T-helper 1 cell (primary cell): Measurements from ENCODE around the gene LTBR.

Source experiments
- DNase-seq, 5 donors: peaks; one replicate each; pipeline ENCODE4 v3.0.0-alpha.2; 2012 to 2020

The LTBR gene

GRCh38 chr12:6346942-6347341 lies 37.0 kb upstream of the LTBR start:
- no peak for DNase-seq

DNA sequence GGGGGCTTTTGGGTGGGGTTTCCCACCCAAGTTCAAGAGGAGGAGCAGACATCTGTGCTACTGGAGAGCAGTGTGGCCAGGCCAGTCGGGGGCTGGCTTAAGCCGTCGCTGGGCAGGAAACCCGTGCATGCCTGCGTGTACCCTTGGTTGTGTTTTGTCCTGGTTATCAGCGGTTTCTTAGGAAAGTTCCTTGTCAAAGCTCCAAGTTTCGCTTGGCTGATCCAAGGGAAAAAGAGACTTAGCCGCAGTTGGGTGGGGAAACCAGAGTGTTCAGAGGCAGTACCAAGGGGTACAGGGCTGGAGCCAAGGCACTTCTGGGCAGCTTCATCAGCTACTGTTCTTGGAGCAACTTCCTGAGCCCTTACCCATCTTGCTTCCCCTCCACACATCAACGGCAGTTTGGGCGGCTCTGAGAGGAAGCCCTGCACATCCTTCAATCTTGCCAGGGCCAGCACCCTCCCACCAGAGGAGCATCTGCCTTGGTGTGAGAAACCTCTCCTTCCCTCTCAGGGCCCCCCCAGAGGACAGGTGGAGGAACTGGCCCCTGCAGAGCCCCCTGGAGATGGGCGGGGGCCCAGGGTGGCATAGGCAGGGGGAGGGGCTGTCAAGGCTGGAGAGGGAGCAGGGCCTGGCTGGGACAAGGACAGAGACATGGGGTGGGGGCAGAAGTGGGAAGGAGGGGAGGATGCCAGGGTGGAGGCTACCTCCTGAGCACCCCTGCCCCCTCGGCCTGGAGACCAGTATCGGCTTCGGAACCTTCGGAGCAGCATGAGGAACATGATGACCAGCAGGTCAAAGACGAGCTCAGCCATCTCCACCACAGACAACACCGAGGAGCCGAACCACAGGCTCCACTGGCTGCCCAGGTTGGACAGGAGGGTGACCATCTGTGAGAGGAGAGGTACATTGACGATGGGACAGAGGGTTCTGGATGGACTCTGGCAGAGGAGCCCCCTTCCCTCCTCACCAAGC lies 36.3 kb upstream of the LTBR start:
- DNase-seq = peak in 1 of 5 donors; percentile 31

DNA sequence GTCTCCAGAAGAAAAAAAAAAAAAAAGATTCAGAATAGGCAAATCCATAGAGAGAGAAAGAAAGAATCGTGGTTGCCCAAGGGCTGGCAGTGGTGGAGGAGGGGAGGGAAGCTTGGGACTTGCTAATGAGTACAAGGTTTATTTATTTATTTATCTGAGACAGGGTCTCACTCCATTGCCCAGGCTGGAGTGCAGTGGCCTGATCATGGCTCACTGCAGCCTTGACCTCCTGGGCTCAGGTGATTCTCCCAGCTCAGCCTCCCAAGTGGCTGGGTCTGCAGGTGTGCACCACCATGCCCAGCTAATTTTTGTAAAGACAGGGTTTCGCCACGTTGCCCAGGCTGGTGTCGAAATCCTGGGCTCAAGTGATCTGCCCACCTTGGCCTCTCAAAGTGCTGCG lies 32.3 kb upstream of the LTBR start:
- no peak for DNase-seq

DNA sequence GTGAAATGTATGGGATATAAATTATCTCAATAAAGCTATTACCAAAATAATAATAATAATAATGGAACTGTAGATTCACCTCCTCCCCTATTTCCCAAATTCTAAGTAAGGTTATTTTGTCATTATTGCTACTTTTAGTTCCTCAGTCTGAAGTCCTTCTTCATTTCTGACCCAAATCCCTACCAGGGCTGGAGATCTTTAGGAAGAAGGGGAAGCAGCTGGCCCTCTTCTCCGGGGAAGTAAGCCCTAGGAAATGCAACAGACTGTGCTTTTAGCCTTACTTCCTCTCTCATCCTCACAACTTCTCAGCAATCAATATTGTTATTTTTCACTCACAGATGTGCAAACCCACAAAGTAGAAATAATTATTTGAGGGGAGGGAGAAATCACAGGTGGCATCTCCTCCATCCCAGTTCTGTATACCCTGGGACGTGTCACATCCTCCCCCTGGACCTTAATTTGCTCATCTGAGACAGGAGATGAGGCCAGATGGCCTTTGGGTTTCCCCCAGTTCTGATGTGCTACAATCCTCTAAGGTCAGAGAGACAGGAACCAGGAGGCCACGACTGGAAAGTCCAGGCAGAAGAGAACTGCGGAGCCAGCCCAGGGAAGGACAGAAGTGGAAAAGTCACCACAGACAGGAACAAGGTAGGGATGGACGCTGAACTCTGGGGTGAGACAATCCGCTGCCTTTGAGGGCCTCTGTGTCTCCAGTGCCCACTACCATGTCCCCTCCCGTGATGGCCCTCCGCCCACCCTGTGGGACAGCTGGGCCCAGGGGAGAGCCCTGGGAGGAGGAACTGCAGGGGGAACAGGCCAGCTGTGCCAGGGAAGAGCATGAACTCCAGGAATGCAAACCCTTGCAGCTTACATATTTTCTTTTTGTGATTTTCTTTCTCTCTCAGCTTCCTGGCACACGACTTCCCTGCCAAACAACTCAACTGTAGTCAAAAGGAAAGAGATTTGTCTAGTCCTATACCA lies 31.5 kb upstream of the LTBR start:
- no peak for DNase-seq

GRCh38 chr12:6354495-6355393 lies 29.2 kb upstream of the LTBR start:
- no peak for DNase-seq

- DNase-seq = no peak
Measured at GRCh38 chr12:6355491-6356373, 28.2 kb upstream of the LTBR start.

DNA sequence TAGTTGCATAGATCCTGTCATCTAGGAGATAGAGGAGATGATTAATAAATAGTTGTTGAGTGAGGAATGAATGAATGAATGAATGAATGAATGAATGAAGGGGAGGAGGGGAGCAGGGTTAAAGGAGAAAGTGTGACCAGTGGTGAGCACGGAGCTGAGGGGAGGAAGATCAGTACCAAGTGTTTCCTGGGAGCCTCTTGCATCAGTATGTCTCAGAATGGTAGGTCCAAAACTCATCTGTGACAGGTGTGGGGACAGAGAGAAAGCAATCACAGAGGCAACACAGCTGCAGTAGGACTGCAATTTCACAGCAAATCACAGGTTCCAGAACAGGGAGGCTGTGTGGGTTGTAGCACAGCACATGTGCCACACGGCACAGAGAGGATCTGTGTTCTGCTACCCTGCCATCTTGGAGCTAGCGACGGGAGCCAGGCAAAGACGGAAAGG lies 27.6 kb upstream of the LTBR start:
- no peak for DNase-seq

GRCh38 chr12:6358881-6359280 lies 25.1 kb upstream of the LTBR start:
- DNase-seq = no peak

DNA sequence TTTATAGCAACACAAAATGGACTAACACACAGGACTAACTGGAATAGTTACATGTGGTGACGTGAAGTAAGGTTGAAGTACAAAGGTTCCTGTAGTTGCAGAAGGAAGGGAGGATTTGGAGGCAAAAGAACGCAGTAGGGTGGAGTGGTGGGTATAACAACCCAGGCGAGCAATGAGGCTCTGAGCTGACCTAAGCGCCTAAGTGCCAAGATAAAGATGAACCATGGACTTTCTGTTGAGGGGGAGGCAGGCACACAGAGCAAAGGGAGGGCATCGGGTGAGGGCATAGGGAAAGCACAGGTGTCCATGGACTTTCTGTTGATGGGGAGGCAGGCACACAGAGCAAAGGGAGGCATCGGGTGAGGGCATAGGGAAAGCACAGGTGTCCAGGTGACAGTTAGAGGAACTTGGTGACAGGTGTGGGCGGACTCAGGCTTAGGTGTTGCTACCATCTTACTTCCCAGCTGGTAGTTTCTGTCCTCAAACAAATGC lies 23.8 kb upstream of the LTBR start:
- DNase-seq = no peak

DNA sequence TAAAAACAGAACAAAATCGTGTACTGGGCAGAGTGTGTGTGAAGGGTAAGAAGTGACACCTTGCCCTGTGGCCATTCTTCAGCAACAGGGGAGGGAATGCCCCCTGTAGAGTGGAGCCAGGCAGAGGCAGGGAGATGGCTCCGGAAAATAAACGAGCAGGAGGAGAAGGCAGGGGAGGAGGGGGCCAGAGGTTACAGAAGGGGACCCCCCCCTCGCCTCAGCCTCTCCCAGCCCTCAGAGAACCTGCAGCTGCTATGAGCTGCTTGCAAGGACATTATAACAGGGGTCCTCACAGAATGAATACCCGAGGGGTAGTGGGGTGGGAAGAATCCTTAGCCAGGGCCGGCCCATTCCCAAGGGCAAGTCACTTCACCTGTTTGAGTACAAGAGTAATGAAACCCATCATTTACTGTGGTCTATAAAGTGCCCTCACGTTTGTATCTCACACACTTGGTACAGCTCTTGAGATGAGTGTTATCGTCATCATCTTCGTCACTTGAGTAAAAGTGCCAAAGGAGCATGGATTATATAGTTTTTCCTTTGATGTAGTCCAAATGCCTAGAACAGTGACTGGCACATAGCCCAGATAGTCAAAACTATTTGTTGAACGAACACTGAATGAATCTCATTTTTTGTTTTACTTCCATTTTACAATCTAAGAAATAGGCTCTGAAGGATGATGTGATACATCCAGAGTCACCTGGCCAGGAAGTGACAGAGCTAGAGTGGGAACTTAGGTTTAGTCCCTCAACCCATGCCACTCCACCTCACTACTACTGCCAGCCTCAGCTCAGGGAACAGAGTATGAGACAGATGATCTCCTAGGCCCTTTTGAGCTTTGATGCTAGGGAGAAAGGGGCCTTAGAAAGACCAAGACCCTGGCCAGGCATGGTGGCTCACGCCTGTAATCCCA lies 23.1 kb upstream of the LTBR start:
- no peak for DNase-seq

DNA sequence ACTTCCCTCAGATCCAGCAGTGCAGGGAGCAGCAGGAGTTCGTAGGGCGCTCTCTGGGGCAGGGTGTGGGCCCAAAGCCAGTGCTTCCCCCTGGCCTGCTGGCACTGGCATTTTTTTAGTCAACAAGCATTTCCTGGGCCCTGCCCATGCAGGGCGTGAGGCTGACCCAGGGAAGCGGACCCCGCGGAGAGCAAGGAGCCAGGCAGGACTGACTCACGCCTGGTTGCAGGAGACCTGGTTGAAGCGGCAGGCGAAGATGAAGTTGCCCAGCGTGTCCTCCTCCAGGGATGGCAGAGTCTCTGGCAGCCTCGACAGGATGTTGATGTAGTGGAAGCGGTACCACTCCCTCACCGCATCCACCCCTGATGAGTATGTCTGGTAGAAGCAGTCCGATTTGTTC lies 22.1 kb upstream of the LTBR start:
- DNase-seq = peak in 1 of 5 donors; percentile 39

DNA sequence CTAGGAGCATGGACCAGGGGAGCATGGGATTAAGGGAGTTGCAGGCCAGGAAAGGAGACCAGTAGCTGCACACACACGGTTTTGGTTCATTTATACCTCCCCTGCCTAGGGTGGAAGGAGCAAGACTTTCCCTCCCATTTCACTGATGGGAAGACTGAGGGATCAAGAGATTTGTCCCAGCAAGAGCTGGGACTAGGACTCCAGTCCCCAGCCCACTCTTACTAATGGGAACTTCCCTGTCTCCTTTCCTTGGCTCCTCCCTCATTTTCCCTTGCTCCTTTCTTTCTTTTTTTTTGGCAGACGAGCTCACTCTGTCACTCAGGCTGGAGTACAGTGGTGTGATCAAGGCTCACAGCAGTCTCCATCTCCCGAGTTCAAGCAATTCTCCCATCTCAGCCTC lies 21.6 kb upstream of the LTBR start:
- DNase-seq = no peak

- DNase-seq = no peak
Measured at GRCh38 chr12:6363010-6363329, 21.0 kb upstream of the LTBR start.

- peak; percentile 53 to 73 (median 59) for DNase-seq
Measured at GRCh38 chr12:6363330-6364043, 20.5 kb upstream of the LTBR start.

GRCh38 chr12:6364044-6364374 lies 20.0 kb upstream of the LTBR start:
- DNase-seq = peak in 1 of 5 donors; percentile 26

- DNase-seq = peak in 2 of 5 donors; percentile 27 to 58
Measured at GRCh38 chr12:6367065-6367968, 16.6 kb upstream of the LTBR start.

- DNase-seq = peak in 1 of 5 donors; percentile 27
Measured at GRCh38 chr12:6367969-6368892, 15.7 kb upstream of the LTBR start.
